Ascending aorta (tissue), 2 donors: ENCODE measurements around the gene NME9. TPM values are rescaled to one million over a fixed set of nuclear protein-coding genes. Genes with fewer than 3 reads are reported as not detected.

Experiments
- DNase-seq, 2 donors: peaks; one replicate each; pipeline ENCODE4 v3.0.0-alpha.2; 2019; ENCODE audit warnings: low spot score in 2 of 2
- H3K27ac ChIP-seq, 2 donors: fragments of 200-600 bp; sonication (generic); one replicate each; pipeline ENCODE4 v1.5.1; 2016 to 2017; ENCODE audit warnings: mild to moderate bottlenecking in 1 of 2
- H3K27me3 ChIP-seq: fragments of 200-600 bp; sonication (generic); one replicate; pipeline ENCODE4 v1.5.1; 2017
- H3K36me3 ChIP-seq, 2 donors: fragments of 200-600 bp; sonication (generic); one replicate each; pipeline ENCODE4 v1.5.1; 2016
- H3K4me1 ChIP-seq, 2 donors: fragments of 200-600 bp; sonication (generic); one replicate each; pipeline ENCODE4 v1.5.1; 2016 to 2017; ENCODE audit warnings: mild to moderate bottlenecking in 1 of 2
- H3K4me3 ChIP-seq, 2 donors: fragments of 200-600 bp; sonication (generic); one replicate each; pipeline ENCODE4 v1.5.1; 2016 to 2017; ENCODE audit warnings: mild to moderate bottlenecking in 1 of 2
- H3K9me3 ChIP-seq, 2 donors: fragments of 200-600 bp; sonication (generic); one replicate each; pipeline ENCODE4 v1.5.1; 2016
- CTCF ChIP-seq, 3 experiments: fragments of 200-600 bp in 2 of 3; fragments of 450-650 bp in 1 of 3; sonication (generic) in 2 of 3; IDR thresholded peaks; one replicate each; pipeline ENCODE4 v1.5.1; 2016 to 2019; ENCODE audit warnings: antibody characterized with exemption in 3 of 3, mild to moderate bottlenecking in 1 of 3, moderate library complexity in 1 of 3
- intact Hi-C: fragments of 100-400 bp; cut with DNase I; formaldehyde crosslinking; loops from one replicate; pipeline ENCODE4 v1.15.1; 2023
- total RNA-seq: library from RNA; depleted of rRNA; stranded (reverse); fragments of >200 nt; gene quantifications from one replicate; pipeline ENCODE4 v1.1.0, GENCODE V29; 2016

The NME9 gene
- total RNA-seq, 1 donor from 2014 or later = not detected

GRCh38 chr3:138354376-138354775 is 24.7 kb upstream of the NME9 start:
- no peak overlapping the region for H3K27ac ChIP-seq
- peaks cover 10 to 36% of the 10 kb centered on the region in 2 donors for H3K4me1 ChIP-seq
- H3K27me3 ChIP-seq = no peaks in the 10 kb centered on the region
- DNase-seq = no peak
- TF ChIP-seq CTCF (IDR thresholded peaks at IDR 0.05) = no peak
- H3K9me3 ChIP-seq = no peaks in the 10 kb centered on the region
- H3K4me3 ChIP-seq = no peak overlapping the region
- H3K36me3 ChIP-seq = peaks cover 0 to 7% of the 10 kb centered on the region in 2 donors
- intact Hi-C loops = no loop called here

- Histone ChIP-seq H3K9me3 (no peaks in the 10 kb centered on the region), H3K36me3 (peaks cover 0 to 7% of the 10 kb centered on the region in 2 donors), H3K4me1 (peaks cover 5 to 17% of the 10 kb centered on the region in 2 donors), H3K27ac (no peak overlapping the region), H3K27me3 (no peaks in the 10 kb centered on the region), H3K4me3 (no peak overlapping the region)
- TF ChIP-seq CTCF (IDR thresholded peaks at IDR 0.05) = no peak
- DNase-seq = no peak
- intact Hi-C loops = no loop called here
These were observed 22.4 kb upstream of the NME9 start for GRCh38 chr3:138351916-138352550.

GRCh38 chr3:138351151-138351550 is 21.5 kb upstream of the NME9 start:
- TF ChIP-seq CTCF (IDR thresholded peaks at IDR 0.05) = no peak
- H3K27ac ChIP-seq = no peak overlapping the region
- H3K27me3 ChIP-seq = no peaks in the 10 kb centered on the region
- peaks cover 5 to 8% of the 10 kb centered on the region in 2 donors for H3K4me1 ChIP-seq
- H3K4me3 ChIP-seq = no peak overlapping the region
- DNase-seq = no peak
- intact Hi-C loops = no loop called here
- H3K9me3 ChIP-seq = no peaks in the 10 kb centered on the region
- peaks cover 0 to 7% of the 10 kb centered on the region in 2 donors for H3K36me3 ChIP-seq

- Histone ChIP-seq H3K36me3 (peaks cover 0 to under 1% of the 10 kb centered on the region in 2 donors), H3K27ac (peak overlapping the region; percentile 92 to 99), H3K4me3 (peak overlapping the region; percentile 96 to 98), H3K4me1 (peaks cover 5 to 7% of the 10 kb centered on the region in 2 donors), H3K27me3 (no peaks in the 10 kb centered on the region), H3K9me3 (no peaks in the 10 kb centered on the region)
- intact Hi-C loops = loop anchor here (5.0 kb wide), 3 partner anchors 233 to 567 kb away; partner anchors contain the start of genes CEP70 and DZIP1L
- DNase-seq = no peak
- no peak for TF ChIP-seq CTCF (IDR thresholded peaks at IDR 0.05)
These were observed 20.4 kb upstream of the NME9 start for GRCh38 chr3:138349926-138350665.

DNA sequence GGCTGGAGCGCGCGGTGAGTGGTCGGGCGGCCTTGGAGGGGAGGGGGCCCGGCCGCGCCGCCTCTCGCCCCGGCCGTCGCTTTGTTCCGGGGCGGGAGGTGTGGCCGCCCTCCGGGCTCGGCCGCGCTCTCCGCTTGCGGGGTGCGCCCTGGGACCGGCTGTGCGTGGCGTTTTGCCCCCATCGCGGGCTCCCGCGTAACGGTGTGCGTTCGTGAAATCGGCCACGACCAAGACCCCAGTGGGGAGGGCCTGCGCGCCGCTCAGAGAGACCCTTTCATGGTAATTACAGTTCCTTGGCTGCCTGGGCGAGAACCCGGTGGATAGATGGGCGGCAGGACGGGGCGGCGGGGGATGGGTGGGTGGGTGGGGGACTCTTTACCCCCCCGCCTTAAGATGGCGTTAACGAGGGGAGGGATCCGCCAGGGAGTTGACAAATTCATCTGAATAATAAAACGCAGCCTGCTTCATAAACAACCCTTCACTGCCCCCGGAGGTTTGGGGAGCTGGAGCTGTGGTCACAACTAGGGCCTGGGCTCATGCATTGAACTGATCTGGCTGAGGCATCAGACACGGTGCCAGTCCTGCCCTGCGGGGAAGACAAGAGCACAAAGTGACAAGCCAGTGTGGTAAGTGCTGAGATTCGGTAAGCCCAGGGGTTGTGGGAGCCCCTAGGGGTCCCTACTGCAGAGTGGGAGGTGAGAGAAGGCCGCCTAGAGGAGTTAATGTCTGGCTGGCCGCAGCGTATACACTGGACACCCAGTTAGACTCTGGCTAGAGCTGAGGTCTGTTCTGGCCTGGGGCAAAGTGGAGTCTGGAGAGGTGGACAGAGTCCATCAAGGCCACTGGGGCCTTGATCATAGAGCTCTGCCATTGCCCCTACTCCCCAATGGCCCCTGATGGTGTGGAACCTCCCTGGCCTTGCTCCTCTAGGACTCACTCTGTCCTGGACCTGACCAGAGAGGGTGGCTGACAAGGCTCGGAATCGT is 19.4 kb upstream of the NME9 start:
- Histone ChIP-seq H3K36me3 (no peaks in the 10 kb centered on the region), H3K27me3 (no peaks in the 10 kb centered on the region), H3K4me3 (peak overlapping the region; percentile 96 to 98), H3K4me1 (peaks cover 5 to 7% of the 10 kb centered on the region in 2 donors), H3K27ac (peak overlapping the region; percentile 92 to 99), H3K9me3 (no peaks in the 10 kb centered on the region)
- no peak for TF ChIP-seq CTCF (IDR thresholded peaks at IDR 0.05)
- DNase-seq = no peak
- intact Hi-C loops = loop anchor here (1.0 to 5.0 kb wide), 5 partner anchors 20 to 568 kb away; partner anchors contain the start of genes ARMC8, CEP70, DZIP1L and NME9
